GM13977 (cell line): ENCODE data around the gene PARVB.

Source experiments
- DNase-seq: peaks from one replicate; pipeline ENCODE4 v3.0.0; 2012; ENCODE audit warnings: low spot score
- in situ Hi-C: fragments of 300-500 bp; cut with MboI; formaldehyde crosslinking; loops from one replicate; pipeline ENCODE4 v1.12.0; 2022; ENCODE audit warnings: low sequenced_read_pairs, low pct_unique_long_range_greater_than_20kb, mixed read lengths, inconsistent platforms; ENCODE audit not compliant: unreplicated experiment
- TF ChIP-seq, protein P1 (sequence below): IDR thresholded peaks from 2 replicates; pipeline ENCODE4 v1.5.1; 2012; ENCODE audit warnings: mild to moderate bottlenecking, control low read depth; ENCODE audit not compliant: insufficient read depth; ENCODE audit errors: extremely low read depth, missing control alignments

Gene PARVB

DNA sequence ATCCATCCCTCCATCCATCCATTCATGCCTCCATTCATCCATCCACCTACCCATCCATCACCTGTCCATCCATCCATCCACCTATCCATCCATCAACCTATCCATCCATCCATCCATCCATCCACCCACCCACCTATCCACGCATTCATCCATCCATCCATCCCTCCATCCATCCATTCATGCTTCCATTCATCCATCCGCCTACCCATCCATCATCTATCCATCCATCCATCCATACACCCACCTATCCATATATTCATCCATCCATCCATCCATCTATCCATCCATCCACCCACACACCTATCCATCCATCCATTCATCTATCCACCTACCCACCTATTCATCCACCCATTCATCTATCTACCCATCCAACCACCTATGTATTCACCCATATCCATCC lies 170.5 kb downstream of the PARVB start:
- in situ Hi-C loops: no loop called here
- TF ChIP-seq, protein P1, sequence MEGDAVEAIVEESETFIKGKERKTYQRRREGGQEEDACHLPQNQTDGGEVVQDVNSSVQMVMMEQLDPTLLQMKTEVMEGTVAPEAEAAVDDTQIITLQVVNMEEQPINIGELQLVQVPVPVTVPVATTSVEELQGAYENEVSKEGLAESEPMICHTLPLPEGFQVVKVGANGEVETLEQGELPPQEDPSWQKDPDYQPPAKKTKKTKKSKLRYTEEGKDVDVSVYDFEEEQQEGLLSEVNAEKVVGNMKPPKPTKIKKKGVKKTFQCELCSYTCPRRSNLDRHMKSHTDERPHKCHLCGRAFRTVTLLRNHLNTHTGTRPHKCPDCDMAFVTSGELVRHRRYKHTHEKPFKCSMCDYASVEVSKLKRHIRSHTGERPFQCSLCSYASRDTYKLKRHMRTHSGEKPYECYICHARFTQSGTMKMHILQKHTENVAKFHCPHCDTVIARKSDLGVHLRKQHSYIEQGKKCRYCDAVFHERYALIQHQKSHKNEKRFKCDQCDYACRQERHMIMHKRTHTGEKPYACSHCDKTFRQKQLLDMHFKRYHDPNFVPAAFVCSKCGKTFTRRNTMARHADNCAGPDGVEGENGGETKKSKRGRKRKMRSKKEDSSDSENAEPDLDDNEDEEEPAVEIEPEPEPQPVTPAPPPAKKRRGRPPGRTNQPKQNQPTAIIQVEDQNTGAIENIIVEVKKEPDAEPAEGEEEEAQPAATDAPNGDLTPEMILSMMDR: no peak
- no peak for DNase-seq

DNA sequence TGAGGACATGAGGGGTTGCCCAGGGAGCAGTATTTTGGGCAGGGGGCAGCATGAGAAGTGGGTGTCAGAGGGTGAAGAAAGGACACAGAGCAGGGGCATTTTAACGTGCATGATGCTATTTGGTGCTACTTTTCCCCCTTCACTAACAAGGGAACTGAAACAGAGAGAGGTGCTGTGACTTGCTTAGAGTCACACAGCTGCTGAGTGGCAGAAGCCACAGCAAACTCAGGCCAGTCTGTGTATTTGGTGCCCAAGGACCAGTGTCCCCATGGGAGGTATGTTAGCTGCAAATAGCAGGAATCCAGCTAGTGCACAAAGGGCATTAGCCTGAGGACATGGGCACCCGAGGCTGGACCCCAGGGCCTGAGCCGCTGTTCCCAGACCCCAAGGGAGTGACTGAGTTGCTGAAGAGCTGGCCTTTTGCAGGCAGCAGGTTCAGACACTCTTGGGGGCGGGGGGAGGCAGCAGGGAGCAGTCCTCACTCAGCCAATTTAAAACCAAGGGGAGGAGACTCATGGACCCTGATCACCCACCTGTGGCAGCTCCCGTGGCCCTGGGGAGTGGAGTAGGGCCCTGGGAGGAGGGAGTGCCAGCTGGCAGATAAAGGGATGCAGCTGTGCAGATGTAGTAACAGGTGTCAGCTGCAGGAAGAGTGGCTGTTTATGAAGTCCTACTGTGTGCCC lies 171.2 kb downstream of the PARVB start:
- no peak for DNase-seq
- TF ChIP-seq, protein P1: peak; percentile 3
- in situ Hi-C loops: no loop called here

- DNase-seq: no peak
- in situ Hi-C loops: no loop called here
- TF ChIP-seq, protein P1: no peak
Observed at GRCh38 chr22:44196241-44196640, 172.1 kb downstream of the PARVB start.

DNA sequence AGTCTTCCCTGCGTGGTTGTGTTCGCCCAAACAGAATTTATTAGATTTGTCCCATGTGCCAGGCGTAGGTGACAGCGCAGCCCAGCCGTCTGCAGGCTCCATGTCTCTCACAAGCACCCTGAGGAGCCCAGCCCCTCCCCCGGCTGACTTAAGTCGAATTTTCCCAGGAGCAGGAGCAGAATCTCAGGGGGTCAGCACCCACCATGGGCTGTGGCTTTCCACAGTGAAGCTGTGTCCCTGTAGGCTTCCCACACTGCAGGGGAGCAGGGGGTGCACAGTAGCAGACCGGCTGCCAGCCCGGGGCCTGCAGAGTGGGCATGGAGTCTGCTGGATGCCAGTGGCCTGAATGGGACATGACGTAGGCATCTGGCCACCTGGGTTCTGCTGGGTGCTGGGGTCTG lies 172.6 kb downstream of the PARVB start:
- DNase-seq: no peak
- in situ Hi-C loops: no loop called here

GRCh38 chr22:44197271-44197670 lies 173.2 kb downstream of the PARVB start:
- no peak for DNase-seq
- TF ChIP-seq, protein P1: no peak
- in situ Hi-C loops: no loop called here

More for the DNA sequence above, 172.6 kb downstream of the PARVB start:
- TF ChIP-seq, protein P1: no peak

DNA sequence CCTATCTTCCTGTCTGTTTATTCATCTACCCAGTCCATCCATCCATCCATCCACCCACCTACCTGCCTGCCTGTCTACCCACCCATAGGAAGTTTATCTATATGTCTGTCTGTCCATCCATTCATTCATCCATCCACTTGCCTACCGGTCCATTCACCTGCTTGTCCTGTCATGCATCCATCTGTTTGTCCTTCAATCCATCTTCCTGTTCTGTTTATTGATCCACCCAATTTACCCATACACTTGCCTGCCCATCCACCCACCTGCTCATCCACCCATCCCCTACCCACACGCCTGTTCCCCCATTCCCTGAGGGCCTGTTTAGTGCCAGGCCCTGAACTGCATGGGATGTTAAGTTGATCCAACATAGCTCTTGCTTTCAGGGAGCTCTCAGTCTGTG lies 175.1 kb downstream of the PARVB start:
- in situ Hi-C loops: no loop called here
- DNase-seq: no peak
- TF ChIP-seq, protein P1: no peak
